ENCODE measurements around the gene ONECUT3.

ONECUT3 gene

DNA sequence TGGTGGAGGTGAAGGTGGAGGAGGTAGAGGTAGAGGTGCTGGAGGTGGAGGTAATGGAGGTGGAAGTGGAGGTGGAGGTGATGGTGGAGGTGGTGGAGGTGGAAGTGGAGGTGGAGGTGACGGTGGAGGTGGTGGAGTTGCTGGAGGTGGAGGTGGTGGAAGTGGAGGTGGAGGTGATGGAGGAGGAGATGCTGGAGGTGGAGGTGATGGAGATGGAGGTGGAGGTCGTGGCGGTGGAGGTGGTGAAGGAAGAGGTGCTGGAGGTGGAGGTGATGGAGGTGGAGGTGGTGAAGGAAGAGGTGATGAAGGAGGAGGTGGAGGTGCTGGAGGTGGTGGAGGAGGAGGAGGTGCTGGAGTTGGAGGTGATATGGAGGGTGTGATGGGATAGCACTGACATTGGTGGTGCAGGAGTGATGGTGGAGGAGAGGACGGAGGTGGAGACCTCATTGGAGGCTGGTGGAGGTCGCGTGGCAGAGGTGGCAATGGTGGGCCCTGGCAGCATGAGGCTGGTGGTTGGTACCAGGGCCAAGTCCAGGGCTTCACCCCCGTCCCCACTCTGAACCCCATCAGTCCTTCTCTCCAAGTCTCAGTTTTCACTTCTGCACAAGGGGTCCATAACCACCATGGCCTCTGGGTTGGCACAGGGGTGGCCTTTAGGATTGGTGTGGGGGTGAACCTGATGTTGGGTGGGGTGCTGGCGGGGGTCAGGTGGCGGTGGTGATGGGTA, 15.8 kb downstream of the ONECUT3 start:
- H3K27ac ChIP-seq (ENCODE audit: insufficient read depth, low read depth, low read length, poor library complexity, severe bottlenecking), result no peak overlapping the region
- H3K27me3 ChIP-seq (ENCODE audit: control insufficient read depth, insufficient read depth, low read length, poor library complexity, severe bottlenecking), result peaks cover 84% of the 10 kb centered on the region
- H3K4me3 ChIP-seq (ENCODE audit: insufficient read depth, low read depth, low read length), result no peak overlapping the region
- peaks cover 5% of the 10 kb centered on the region for H3K9me3 ChIP-seq (ENCODE audit: control insufficient read depth, low read length)
- H3K36me3 ChIP-seq (ENCODE audit: control insufficient read depth, insufficient read depth, low read length), result no peaks in the 10 kb centered on the region
- 78 to 86% methylated on average over 9 of the region's 9 CpGs for WGBS, 2 experiments
- peaks cover 17% of the 10 kb centered on the region for H3K4me1 ChIP-seq (ENCODE audit: control insufficient read depth, insufficient read depth, low read length)

DNA sequence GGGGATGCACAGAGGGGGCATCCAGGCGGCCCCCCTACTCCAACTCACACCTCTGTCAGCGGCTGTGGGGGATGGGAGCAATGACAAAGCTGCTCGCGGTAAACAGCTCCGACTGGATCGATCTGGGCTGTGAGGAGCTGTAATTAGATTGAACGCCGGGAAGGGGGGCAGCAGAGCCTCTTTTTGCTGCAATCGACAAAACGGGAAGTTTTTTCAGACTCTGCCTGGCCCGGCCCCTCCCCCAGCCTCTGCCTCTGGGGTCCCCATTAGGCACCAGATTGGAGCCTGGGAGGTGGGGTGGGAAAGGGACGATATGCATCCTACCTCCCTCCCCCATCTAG, 16.3 kb downstream of the ONECUT3 start:
- H3K4me3 ChIP-seq (ENCODE audit: insufficient read depth, low read depth, low read length), result no peak overlapping the region
- peaks cover 84% of the 10 kb centered on the region for H3K27me3 ChIP-seq (ENCODE audit: control insufficient read depth, insufficient read depth, low read length, poor library complexity, severe bottlenecking)
- no peaks in the 10 kb centered on the region for H3K36me3 ChIP-seq (ENCODE audit: control insufficient read depth, insufficient read depth, low read length)
- peaks cover 5% of the 10 kb centered on the region for H3K9me3 ChIP-seq (ENCODE audit: control insufficient read depth, low read length)
- H3K4me1 ChIP-seq (ENCODE audit: control insufficient read depth, insufficient read depth, low read length), result peaks cover 17% of the 10 kb centered on the region
- 11 to 12% methylated on average over 12 of the region's 12 CpGs for WGBS, 2 experiments
- no peak overlapping the region for H3K27ac ChIP-seq (ENCODE audit: insufficient read depth, low read depth, low read length, poor library complexity, severe bottlenecking)

DNA sequence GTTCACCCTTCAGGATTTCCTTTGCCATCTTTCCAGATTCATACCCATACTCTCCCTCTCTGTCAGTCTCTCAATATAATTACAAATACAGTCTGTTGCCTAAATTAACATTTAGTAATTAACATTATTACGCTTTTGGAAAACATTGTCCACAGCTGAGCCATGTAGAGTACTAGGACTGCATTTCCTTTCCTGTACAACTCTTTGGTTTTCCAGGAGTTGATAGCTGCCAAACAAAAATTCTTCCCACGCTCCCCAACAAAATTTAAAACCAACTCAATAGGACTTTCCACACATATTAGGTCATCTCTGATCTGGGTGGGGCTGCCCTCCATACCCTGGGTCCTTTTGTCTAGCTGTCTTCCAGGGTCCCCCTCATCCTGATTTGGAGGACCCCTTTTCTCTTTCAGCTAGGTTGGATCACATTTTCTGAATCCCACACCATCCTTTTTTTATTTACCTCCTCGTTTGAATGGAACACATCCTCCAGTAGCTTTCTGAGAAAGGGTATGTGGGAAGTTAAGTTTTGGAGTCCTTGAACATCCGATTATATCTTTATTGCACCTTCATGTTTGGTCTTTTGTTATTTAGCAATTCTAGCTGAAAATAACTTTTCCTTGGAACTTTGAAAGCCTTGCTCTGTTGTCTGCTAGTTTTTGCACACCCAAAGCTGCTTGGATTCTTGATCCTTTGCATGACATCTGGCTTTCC, 17.7 kb downstream of the ONECUT3 start:
- WGBS, 2 experiments, result 78 to 89% methylated on average over 3 to 4 of the region's 4 CpGs
- no peak overlapping the region for H3K27ac ChIP-seq (ENCODE audit: insufficient read depth, low read depth, low read length, poor library complexity, severe bottlenecking)
- no peaks in the 10 kb centered on the region for H3K36me3 ChIP-seq (ENCODE audit: control insufficient read depth, insufficient read depth, low read length)
- peaks cover 11% of the 10 kb centered on the region for H3K4me1 ChIP-seq (ENCODE audit: control insufficient read depth, insufficient read depth, low read length)
- peaks cover 5% of the 10 kb centered on the region for H3K9me3 ChIP-seq (ENCODE audit: control insufficient read depth, low read length)
- H3K27me3 ChIP-seq (ENCODE audit: control insufficient read depth, insufficient read depth, low read length, poor library complexity, severe bottlenecking), result peaks cover 84% of the 10 kb centered on the region
- H3K4me3 ChIP-seq (ENCODE audit: insufficient read depth, low read depth, low read length), result no peak overlapping the region

DNA sequence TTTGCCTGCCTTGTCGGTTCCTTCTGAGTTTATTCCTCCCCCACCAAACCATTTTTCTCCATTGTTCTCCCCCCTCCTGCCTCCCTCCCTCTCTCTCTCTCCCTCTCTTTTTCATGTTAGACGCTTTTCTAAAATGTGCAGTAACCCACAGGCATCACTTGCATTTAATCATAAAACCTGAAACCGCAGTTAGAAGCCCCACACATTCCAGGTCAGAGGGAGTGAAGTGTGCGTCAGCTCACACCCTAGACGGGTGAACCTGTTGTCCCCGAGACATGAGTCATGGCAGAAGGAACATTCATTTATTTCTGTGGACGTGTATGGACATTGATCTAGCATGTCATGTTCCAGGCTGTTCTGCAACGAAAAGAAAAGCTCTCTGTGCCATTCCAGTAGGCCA, 19.9 kb downstream of the ONECUT3 start:
- Histone ChIP-seq H3K36me3 (ENCODE audit: control insufficient read depth, insufficient read depth, low read length) (no peaks in the 10 kb centered on the region), H3K9me3 (ENCODE audit: control insufficient read depth, low read length) (peaks cover 5% of the 10 kb centered on the region), H3K4me1 (ENCODE audit: control insufficient read depth, insufficient read depth, low read length) (no peaks in the 10 kb centered on the region), H3K27me3 (ENCODE audit: control insufficient read depth, insufficient read depth, low read length, poor library complexity, severe bottlenecking) (peaks cover 84% of the 10 kb centered on the region), H3K27ac (ENCODE audit: insufficient read depth, low read depth, low read length, poor library complexity, severe bottlenecking) (no peak overlapping the region), H3K4me3 (ENCODE audit: insufficient read depth, low read depth, low read length) (no peak overlapping the region)
- WGBS, 2 experiments, result 74 to 77% methylated on average over 8 of the region's 8 CpGs

DNA sequence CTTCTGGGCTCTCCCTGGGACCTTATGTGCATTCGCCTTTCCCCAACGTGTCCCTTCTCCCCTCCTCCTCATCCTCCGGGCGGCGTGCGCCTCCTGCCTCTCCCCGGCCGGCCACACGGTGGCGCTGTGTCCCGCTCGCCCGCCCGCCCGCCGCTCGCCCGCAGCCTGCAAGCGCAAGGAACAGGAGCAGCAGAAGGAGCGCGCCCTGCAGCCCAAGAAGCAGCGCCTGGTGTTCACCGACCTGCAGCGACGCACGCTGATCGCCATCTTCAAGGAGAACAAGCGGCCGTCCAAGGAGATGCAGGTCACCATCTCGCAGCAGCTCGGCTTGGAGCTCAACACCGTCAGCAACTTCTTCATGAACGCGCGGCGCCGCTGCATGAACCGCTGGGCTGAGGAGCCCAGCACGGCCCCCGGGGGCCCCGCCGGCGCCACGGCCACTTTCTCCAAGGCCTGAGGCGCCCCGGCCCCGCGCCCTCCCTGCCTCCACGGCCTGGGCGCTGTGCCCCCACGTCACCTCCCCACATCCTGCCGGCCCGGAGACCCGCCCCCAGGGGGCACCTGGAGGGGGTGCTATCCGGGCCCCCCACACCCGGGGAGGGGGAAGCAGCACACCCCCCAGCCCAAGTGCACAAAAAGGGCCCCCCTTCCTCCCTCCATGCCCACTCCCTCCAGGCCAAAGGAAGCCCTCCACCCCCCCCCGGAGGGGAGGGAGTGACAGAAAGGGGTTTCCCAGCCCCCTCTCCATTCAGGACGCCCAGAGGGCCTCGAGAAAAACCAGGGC, 21.9 kb downstream of the ONECUT3 start:
- H3K27me3 ChIP-seq (ENCODE audit: control insufficient read depth, insufficient read depth, low read length, poor library complexity, severe bottlenecking), result peaks cover 87% of the 10 kb centered on the region
- no peak overlapping the region for H3K27ac ChIP-seq (ENCODE audit: insufficient read depth, low read depth, low read length, poor library complexity, severe bottlenecking)
- no peaks in the 10 kb centered on the region for H3K36me3 ChIP-seq (ENCODE audit: control insufficient read depth, insufficient read depth, low read length)
- WGBS, 2 experiments, result 7 to 9% methylated on average over 57 of the region's 59 CpGs
- H3K4me3 ChIP-seq (ENCODE audit: insufficient read depth, low read depth, low read length), result no peak overlapping the region
- H3K4me1 ChIP-seq (ENCODE audit: control insufficient read depth, insufficient read depth, low read length), result no peaks in the 10 kb centered on the region
- peaks cover 5% of the 10 kb centered on the region for H3K9me3 ChIP-seq (ENCODE audit: control insufficient read depth, low read length)

DNA sequence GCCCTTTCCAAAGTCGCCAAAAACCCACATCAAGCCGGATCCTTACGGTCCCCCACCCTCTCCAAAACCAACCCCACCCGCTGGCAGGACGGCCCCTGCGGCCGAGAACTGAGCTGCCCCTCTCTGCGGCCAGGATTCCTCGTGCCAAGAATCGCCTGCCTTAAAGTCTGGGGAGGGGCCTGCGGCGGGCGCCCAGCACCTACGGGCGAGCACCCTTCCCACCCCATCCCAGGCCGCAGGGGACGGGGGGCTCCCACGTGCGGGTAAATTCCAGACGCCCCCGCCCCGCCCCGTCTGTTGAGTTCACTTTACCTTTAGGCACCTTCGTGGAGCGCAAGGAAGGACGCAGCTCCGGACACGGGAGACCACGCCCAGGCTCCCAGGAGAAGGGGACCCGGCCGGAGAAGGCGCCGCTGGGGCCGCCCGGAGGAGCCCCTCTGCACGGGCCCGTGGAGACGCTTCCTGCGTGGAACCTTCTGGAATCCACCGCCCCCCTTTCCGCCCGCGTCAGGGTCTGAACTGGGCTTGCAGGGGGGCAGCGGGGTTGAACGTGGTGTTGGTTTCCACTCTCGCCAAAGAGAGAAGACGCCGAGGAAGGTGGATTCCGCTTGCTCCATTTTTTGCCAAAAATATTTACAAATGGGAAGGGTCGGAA, 22.8 kb downstream of the ONECUT3 start:
- H3K27me3 ChIP-seq (ENCODE audit: control insufficient read depth, insufficient read depth, low read length, poor library complexity, severe bottlenecking), result peaks cover 91% of the 10 kb centered on the region
- no peak overlapping the region for H3K27ac ChIP-seq (ENCODE audit: insufficient read depth, low read depth, low read length, poor library complexity, severe bottlenecking)
- no peak overlapping the region for H3K4me3 ChIP-seq (ENCODE audit: insufficient read depth, low read depth, low read length)
- peaks cover 5% of the 10 kb centered on the region for H3K9me3 ChIP-seq (ENCODE audit: control insufficient read depth, low read length)
- no peaks in the 10 kb centered on the region for H3K4me1 ChIP-seq (ENCODE audit: control insufficient read depth, insufficient read depth, low read length)
- no peaks in the 10 kb centered on the region for H3K36me3 ChIP-seq (ENCODE audit: control insufficient read depth, insufficient read depth, low read length)
- WGBS, 2 experiments, result 7 to 8% methylated on average over 50 of the region's 50 CpGs

DNA sequence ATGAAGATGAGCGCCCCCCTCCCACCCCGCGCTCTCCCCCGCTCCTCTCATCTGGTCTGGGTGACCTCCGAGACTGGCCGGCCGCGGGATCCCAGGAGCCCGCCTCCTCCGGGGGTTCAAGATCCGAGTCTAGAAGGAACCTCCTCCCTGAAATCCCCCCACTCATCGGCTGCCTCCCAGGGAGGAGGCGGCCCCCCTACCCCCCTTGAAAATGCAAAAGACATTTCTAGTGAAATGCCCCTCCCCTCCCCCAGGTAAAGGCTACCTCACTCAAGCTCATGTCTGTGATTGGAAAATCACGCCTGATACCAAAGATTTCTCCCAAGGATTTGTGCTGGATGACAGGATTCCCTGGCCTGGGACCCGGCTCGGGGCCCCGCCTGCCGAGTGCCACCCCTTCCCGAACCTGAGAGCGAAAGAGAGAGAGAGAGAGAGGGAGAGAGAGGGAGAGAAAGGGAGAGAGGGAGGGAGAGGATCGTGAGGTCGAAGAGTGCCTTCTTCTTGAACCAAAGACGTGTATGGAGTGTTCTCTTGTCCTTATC, 23.4 kb downstream of the ONECUT3 start:
- Histone ChIP-seq H3K4me3 (ENCODE audit: insufficient read depth, low read depth, low read length) (no peak overlapping the region), H3K4me1 (ENCODE audit: control insufficient read depth, insufficient read depth, low read length) (no peaks in the 10 kb centered on the region), H3K36me3 (ENCODE audit: control insufficient read depth, insufficient read depth, low read length) (no peaks in the 10 kb centered on the region), H3K9me3 (ENCODE audit: control insufficient read depth, low read length) (peaks cover under 1% of the 10 kb centered on the region), H3K27me3 (ENCODE audit: control insufficient read depth, insufficient read depth, low read length, poor library complexity, severe bottlenecking) (peaks cover 85% of the 10 kb centered on the region), H3K27ac (ENCODE audit: insufficient read depth, low read depth, low read length, poor library complexity, severe bottlenecking) (no peak overlapping the region)
- WGBS, 2 experiments, result 7% methylated on average over 23 of the region's 23 CpGs

DNA sequence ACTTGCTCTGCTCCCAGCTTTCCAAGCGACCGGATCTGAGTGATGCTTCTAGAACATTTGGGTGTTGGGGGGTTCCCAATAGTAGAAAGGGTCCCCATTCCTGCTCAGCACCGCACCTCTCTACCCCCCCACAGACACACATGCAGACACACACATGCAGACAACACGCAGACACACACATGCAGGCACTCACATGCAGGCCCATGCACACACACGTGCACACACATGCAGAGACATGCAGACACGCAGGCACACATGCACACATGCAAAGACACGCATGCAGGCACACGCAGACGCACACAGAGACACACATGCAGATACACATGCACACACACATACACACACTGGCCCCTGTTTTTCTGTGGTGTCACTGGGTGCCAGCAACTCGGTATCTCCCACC, 23.8 kb downstream of the ONECUT3 start:
- Histone ChIP-seq H3K27me3 (ENCODE audit: control insufficient read depth, insufficient read depth, low read length, poor library complexity, severe bottlenecking) (peaks cover 85% of the 10 kb centered on the region), H3K27ac (ENCODE audit: insufficient read depth, low read depth, low read length, poor library complexity, severe bottlenecking) (no peak overlapping the region), H3K36me3 (ENCODE audit: control insufficient read depth, insufficient read depth, low read length) (no peaks in the 10 kb centered on the region), H3K9me3 (ENCODE audit: control insufficient read depth, low read length) (no peaks in the 10 kb centered on the region), H3K4me1 (ENCODE audit: control insufficient read depth, insufficient read depth, low read length) (no peaks in the 10 kb centered on the region), H3K4me3 (ENCODE audit: insufficient read depth, low read depth, low read length) (no peak overlapping the region)
- 53 to 59% methylated on average over 10 of the region's 10 CpGs for WGBS, 2 experiments

DNA sequence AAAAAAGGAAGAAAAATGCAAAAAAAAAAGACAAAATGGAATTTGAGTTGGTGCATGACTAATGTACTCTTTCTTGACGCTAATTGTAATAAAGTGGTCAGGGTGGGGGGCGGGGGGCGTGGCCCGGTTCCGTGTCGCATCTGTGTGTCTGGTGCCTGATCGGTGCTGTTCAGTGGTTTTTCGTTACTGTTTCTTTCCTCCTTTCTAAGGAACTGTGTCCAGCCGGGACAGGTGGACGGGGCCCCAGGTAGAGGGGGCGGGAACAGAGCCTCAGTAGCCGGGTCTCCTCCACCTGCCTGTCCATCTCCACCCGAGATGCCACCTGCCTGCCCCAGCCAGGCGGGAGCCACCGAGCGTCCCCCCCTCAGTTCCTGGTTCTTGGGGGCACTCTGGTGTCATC, 26.3 kb downstream of the ONECUT3 start:
- 41% methylated on average over 16 of the region's 16 CpGs for WGBS, 2 experiments
- H3K9me3 ChIP-seq (ENCODE audit: control insufficient read depth, low read length), result no peaks in the 10 kb centered on the region
- peaks cover 64% of the 10 kb centered on the region for H3K27me3 ChIP-seq (ENCODE audit: control insufficient read depth, insufficient read depth, low read length, poor library complexity, severe bottlenecking)
- no peaks in the 10 kb centered on the region for H3K4me1 ChIP-seq (ENCODE audit: control insufficient read depth, insufficient read depth, low read length)
- H3K4me3 ChIP-seq (ENCODE audit: insufficient read depth, low read depth, low read length), result no peak overlapping the region
- H3K36me3 ChIP-seq (ENCODE audit: control insufficient read depth, insufficient read depth, low read length), result no peaks in the 10 kb centered on the region
- H3K27ac ChIP-seq (ENCODE audit: insufficient read depth, low read depth, low read length, poor library complexity, severe bottlenecking), result no peak overlapping the region

Measured in ectodermal cell (in vitro differentiated cells).